Spleen (tissue), 11 donors: ENCODE results near the gene CSRP1. TPM values are rescaled to one million over a fixed set of nuclear protein-coding genes. Genes with fewer than 3 reads are reported as not detected.

Source experiments
- DNase-seq: peaks from one replicate; pipeline ENCODE4 v3.0.0-alpha.2; 2020
- H3K27ac ChIP-seq, 8 donors: fragments of 200-600 bp; sonication (generic) in 7 of 8; 1 replicate in 4 of 8; 2 replicates in 4 of 8; pipeline versions ENCODE4 v1.5.0 to v1.8.0; 2016 to 2021; ENCODE audit warnings: inconsistent platforms in 4 of 8, mild to moderate bottlenecking in 4 of 8, moderate library complexity in 1 of 8
- H3K27me3 ChIP-seq, 7 donors: fragments of 200-600 bp; sonication (generic) in 6 of 7; replicated peaks in 1 of 7; 1 replicate in 4 of 7; 2 replicates in 3 of 7; pipeline versions ENCODE4 v1.5.0 to v1.8.0; 2016 to 2021; ENCODE audit warnings: inconsistent platforms in 3 of 7, mild to moderate bottlenecking in 1 of 7
- H3K36me3 ChIP-seq, 6 donors: fragments of 200-600 bp; sonication (generic) in 5 of 6; 1 replicate in 4 of 6; 2 replicates in 2 of 6; pipeline versions ENCODE4 v1.5.0 to v1.8.0; 2016 to 2021; ENCODE audit warnings: inconsistent platforms in 2 of 6
- H3K4me1 ChIP-seq, 6 donors: fragments of 200-600 bp; sonication (generic) in 5 of 6; 1 replicate in 3 of 6; 2 replicates in 3 of 6; pipeline versions ENCODE4 v1.5.0 to v1.8.0; 2016 to 2021; ENCODE audit warnings: inconsistent platforms in 3 of 6
- H3K4me3 ChIP-seq, 8 donors: fragments of 200-600 bp; sonication (generic) in 7 of 8; 1 replicate in 4 of 8; 2 replicates in 4 of 8; pipeline versions ENCODE4 v1.5.0 to v1.8.0; 2016 to 2021; ENCODE audit warnings: inconsistent platforms in 4 of 8, mild to moderate bottlenecking in 4 of 8, moderate library complexity in 2 of 8
- H3K9me3 ChIP-seq, 8 donors: fragments of 200-600 bp; sonication (generic) in 7 of 8; 1 replicate in 4 of 8; 2 replicates in 4 of 8; pipeline versions ENCODE4 v1.5.0 to v1.8.0; 2016 to 2021; ENCODE audit warnings: inconsistent platforms in 4 of 8
- POLR2A ChIP-seq, 3 donors: fragments of 450-650 bp; IDR thresholded peaks; one replicate each; pipeline ENCODE4 v1.5.1; 2017; ENCODE audit warnings: antibody characterized with exemption in 3 of 3, mild to moderate bottlenecking in 1 of 3
- POLR2AphosphoS5 ChIP-seq, 3 donors: sonication (generic); formaldehyde crosslinking; IDR thresholded peaks; one replicate each; pipeline ENCODE4 v1.5.1; 2017; ENCODE audit warnings: antibody characterized with exemption in 3 of 3
- WGBS, 5 donors: extraction: QIAGEN DNeasy Blood & Tissue Kit in 3 of 5; methylation state at CpG; one replicate each; pipeline versions ENCODE4 v1.1.5 to v1.1.7; 2013 to 2018; 5-methylcytosine and 5-hydroxymethylcytosine counted together
- intact Hi-C: fragments of 100-400 bp; cut with DNase I; formaldehyde crosslinking; loops from one replicate; pipeline ENCODE4 v1.15.0; 2023; ENCODE audit warnings: low total_unique reads
- polyA plus RNA-seq, 3 donors: library from polyadenylated mRNA; stranded (reverse); fragments of 200-250 nt; gene quantifications; one replicate each; pipeline ENCODE4 v1.2.1, GENCODE V29; 2013
- total RNA-seq, 7 donors: library from RNA; depleted of rRNA in 3 of 7; stranded (reverse); fragments of >200 nt in 3 of 7; fragmentation: NEBNext Ultra II Directional in 4 of 7; extraction: Animal tissue kit (Norgen Biotek cat#: 25700) in 4 of 7; gene quantifications; one replicate each; pipeline versions ENCODE4 v1.1.0 to v1.2.1, GENCODE V29; 2016 to 2021
- TF ChIP-seq, protein P1 (sequence below), 11 experiments: fragments of 200-600 bp in 7 of 11; fragments of 450-650 bp in 4 of 11; sonication (generic) in 4 of 11; IDR thresholded peaks in 8 of 11; conservative IDR thresholded peaks in 3 of 11; 1 replicate in 7 of 11; 2 replicates in 4 of 11; pipeline versions ENCODE4 v1.4.0 to v1.8.0; 2016 to 2021; ENCODE audit warnings: antibody characterized with exemption in 11 of 11, inconsistent platforms in 4 of 11, mild to moderate bottlenecking in 1 of 11
- donor health status: healthy with polysubstance abuse.
- donor health status: DM: no; HTN: no; CAD: no; lungs with moderate emphysema.
- donor health status: DM: no; HTN: no; CAD: no.
- donor health status: Bipolar disorder and iron deficiency.
- donor health status: healthy.
- donor health status: DM: no; HTN: no; CAD: no.
- donor health status: DM: yes; HTN: yes; CAD: no.

Gene CSRP1
- total and polyA plus RNA-seq, 10 donors = 67.1 to 360 (median 182) TPM

DNA sequence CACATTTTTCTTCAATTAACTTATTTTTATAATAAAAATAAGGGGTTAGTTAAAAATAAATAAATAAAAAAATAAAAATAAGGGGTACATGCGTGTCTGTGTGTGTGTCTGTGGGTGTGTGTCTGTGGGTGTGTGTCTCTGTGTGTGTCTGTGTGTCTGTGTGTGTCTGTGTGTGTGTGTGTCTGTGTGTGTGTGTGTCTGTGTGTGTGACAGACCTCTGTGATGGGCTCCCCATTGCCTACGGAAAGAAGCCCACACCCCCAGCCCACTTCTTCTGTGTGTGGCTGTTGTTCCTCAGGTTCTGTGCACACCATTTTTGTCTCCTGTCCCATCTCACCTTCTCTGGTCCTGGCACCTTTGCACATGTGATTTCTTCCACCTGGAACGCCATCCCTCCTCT is 47.9 kb downstream of the CSRP1 start:
- Histone ChIP-seq H3K9me3 (no peaks in the 10 kb centered on the region), H3K4me3 (no peak overlapping the region), H3K36me3 (no peaks in the 10 kb centered on the region), H3K27me3 (no peaks in the 10 kb centered on the region), H3K4me1 (peaks cover 0 to 12% (median 2%) of the 10 kb centered on the region in 6 donors), H3K27ac (no peak overlapping the region)
- WGBS, 5 donors = 81 to 95% (median 86%) methylated on average over 3 of the region's 3 CpGs
- TF ChIP-seq, protein P1, sequence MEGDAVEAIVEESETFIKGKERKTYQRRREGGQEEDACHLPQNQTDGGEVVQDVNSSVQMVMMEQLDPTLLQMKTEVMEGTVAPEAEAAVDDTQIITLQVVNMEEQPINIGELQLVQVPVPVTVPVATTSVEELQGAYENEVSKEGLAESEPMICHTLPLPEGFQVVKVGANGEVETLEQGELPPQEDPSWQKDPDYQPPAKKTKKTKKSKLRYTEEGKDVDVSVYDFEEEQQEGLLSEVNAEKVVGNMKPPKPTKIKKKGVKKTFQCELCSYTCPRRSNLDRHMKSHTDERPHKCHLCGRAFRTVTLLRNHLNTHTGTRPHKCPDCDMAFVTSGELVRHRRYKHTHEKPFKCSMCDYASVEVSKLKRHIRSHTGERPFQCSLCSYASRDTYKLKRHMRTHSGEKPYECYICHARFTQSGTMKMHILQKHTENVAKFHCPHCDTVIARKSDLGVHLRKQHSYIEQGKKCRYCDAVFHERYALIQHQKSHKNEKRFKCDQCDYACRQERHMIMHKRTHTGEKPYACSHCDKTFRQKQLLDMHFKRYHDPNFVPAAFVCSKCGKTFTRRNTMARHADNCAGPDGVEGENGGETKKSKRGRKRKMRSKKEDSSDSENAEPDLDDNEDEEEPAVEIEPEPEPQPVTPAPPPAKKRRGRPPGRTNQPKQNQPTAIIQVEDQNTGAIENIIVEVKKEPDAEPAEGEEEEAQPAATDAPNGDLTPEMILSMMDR (IDR thresholded peaks at IDR 0.05 in 8 of 11, conservative IDR thresholded peaks at IDR 0.05 in 3 of 11) = no peak
- TF ChIP-seq POLR2AphosphoS5 (IDR thresholded peaks at IDR 0.05) (no peak), POLR2A (IDR thresholded peaks at IDR 0.05) (no peak)
- intact Hi-C loops = no loop called here
- no peak for DNase-seq

DNA sequence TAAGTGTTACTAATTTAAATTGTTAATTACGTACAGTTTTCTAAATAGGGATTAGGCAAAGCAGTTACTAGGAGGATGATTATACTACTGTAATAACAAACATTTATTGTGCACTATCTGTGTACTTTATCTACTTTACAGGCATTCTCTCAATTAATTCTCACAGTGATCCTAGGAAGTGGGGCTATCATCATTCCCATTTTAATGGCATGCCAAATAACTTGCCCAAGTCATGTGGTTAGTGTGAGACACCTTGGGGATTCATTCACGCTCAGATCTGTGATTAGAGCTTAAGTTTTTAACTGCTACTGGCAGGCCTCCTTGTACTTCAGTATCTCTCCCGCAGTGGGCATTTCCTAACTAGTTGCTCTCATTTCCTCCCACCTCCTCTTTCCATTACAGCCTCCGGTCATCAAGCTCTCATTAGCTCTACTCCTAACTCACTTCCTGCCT is 49.4 kb downstream of the CSRP1 start:
- peaks cover 0 to 12% (median 2%) of the 10 kb centered on the region in 6 donors for H3K4me1 ChIP-seq
- peaks cover 0 to 2% (median 0%) of the 10 kb centered on the region in 7 donors for H3K27me3 ChIP-seq
- WGBS, 5 donors = 53 to 72% (median 62%) methylated on average over 4 of the region's 4 CpGs
- no peaks in the 10 kb centered on the region for H3K36me3 ChIP-seq
- no peak for DNase-seq
- H3K27ac ChIP-seq = no peak overlapping the region
- TF ChIP-seq POLR2A (IDR thresholded peaks at IDR 0.05) (no peak), POLR2AphosphoS5 (IDR thresholded peaks at IDR 0.05) (no peak)
- TF ChIP-seq, protein P1 (IDR thresholded peaks at IDR 0.05 in 8 of 11, conservative IDR thresholded peaks at IDR 0.05 in 3 of 11) = no peak
- no peak overlapping the region for H3K4me3 ChIP-seq
- no peaks in the 10 kb centered on the region for H3K9me3 ChIP-seq
- intact Hi-C loops = no loop called here

DNA sequence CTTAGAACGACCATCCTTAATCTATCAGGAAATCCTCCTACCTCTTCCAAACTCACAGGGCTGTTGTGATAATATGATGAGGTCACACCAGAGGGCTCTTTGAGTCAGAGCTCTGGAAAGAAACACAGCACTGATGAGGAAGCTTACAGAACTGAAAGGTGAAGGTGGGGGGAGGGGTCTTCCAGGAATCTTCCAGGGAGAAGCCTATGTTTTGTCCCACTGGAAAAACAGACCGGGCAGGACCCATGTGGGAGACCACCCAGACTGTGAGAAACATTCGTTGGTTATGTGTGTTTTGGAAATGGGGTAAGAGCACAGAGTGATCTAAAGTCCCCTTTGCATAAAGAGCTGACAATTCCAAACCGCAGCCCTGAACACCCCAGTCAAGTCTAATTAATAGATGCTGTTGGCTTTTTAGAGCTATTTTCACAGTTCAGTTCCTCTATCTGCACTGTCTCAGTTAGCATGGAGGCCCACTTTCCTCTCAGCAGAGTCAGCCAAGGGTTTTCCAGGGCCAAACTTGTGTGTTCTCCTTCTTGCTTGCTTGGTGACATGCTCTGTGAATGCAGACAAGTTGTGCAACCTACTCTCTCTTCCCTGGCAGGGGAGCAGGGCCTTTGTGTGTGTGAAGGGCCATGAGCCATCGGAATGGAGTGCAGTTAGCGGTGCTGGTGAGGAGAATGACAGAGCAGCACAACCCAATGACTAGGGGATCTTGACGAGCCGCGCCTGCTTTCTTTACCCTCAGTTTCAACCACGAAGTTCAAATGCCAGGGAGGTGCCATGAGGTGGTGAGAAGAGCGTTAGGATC is 50.2 kb downstream of the CSRP1 start:
- intact Hi-C loops = no loop called here
- Histone ChIP-seq H3K27ac (peak overlapping the region in 3 of 8 donors; percentile 0 to 43 (median 22)), H3K4me1 (peaks cover 0 to 12% (median 2%) of the 10 kb centered on the region in 6 donors), H3K9me3 (no peaks in the 10 kb centered on the region), H3K4me3 (no peak overlapping the region), H3K36me3 (no peaks in the 10 kb centered on the region), H3K27me3 (peaks cover 0 to 7% (median 0%) of the 10 kb centered on the region in 7 donors)
- 55 to 65% (median 59%) methylated on average over 11 of the region's 11 CpGs for WGBS, 5 donors
- TF ChIP-seq POLR2AphosphoS5 (IDR thresholded peaks at IDR 0.05) (peak in 1 of 3 donors; percentile 54), POLR2A (IDR thresholded peaks at IDR 0.05) (no peak)
- peak; percentile 44 for DNase-seq

DNA sequence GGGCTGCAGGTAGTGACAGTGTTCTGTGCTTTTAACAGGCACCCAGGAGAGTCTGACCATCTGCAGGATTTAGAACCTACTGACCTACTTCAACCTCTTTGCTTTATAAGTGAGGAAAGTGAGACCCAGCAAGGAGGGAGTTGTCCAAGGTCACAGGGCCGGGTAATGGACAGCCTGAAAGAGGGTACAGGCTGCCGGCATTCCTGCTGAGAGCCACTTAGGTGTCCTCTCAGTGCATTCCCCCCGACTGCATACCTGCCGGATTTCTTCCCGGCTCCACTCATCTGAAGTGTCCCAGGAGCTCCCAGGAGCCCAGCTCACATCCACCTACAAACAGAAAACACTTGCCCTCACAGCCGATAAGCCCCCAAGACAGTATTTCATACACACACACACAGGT is 51.8 kb downstream of the CSRP1 start:
- peaks cover 0 to 15% (median 0%) of the 10 kb centered on the region in 7 donors for H3K27me3 ChIP-seq
- no peak for DNase-seq
- 70 to 94% (median 80%) methylated on average over 6 of the region's 6 CpGs for WGBS, 5 donors
- no peak overlapping the region for H3K27ac ChIP-seq
- H3K9me3 ChIP-seq = no peaks in the 10 kb centered on the region
- H3K4me1 ChIP-seq = peaks cover 0 to 28% (median 14%) of the 10 kb centered on the region in 6 donors
- no peak overlapping the region for H3K4me3 ChIP-seq
- intact Hi-C loops = no loop called here
- TF ChIP-seq POLR2A (IDR thresholded peaks at IDR 0.05) = no peak
- TF ChIP-seq, protein P1 (IDR thresholded peaks at IDR 0.05 in 8 of 11, conservative IDR thresholded peaks at IDR 0.05 in 3 of 11) = no peak
- TF ChIP-seq POLR2AphosphoS5 (IDR thresholded peaks at IDR 0.05) = no peak
- no peaks in the 10 kb centered on the region for H3K36me3 ChIP-seq
